ENCODE data around the gene SMG6.

The SMG6 gene

GRCh38 chr17:2040942-2041560 lies 262.5 kb downstream of the SMG6 start:
- DNase-seq: peak; percentile 53

- no peak for DNase-seq
Observed at GRCh38 chr17:2040219-2040827, 263.3 kb downstream of the SMG6 start.

- DNase-seq: no peak
Observed at GRCh38 chr17:2037155-2037554, 266.4 kb downstream of the SMG6 start.

- DNase-seq: no peak
Observed at GRCh38 chr17:2035541-2036488, 267.8 kb downstream of the SMG6 start.

GRCh38 chr17:2034806-2035540 lies 268.6 kb downstream of the SMG6 start:
- peak; percentile 83 for DNase-seq

- peak; percentile 78 for DNase-seq
Observed at GRCh38 chr17:2034157-2034556, 269.4 kb downstream of the SMG6 start.

GRCh38 chr17:2033153-2033552 lies 270.4 kb downstream of the SMG6 start:
- DNase-seq: no peak

- DNase-seq: no peak
Observed at GRCh38 chr17:2030779-2031163, 272.8 kb downstream of the SMG6 start.

GRCh38 chr17:2029911-2030778 lies 273.4 kb downstream of the SMG6 start, which contains the start of gene DPH1:
TSS of gene DPH1 (plus strand) at chr17:2030153. CDS start at chr17:2030170, 17 bp downstream.
- peak; percentile 92 for DNase-seq

GRCh38 chr17:2028737-2029136 lies 274.8 kb downstream of the SMG6 start:
- no peak for DNase-seq

- DNase-seq: no peak
Observed at GRCh38 chr17:2028234-2028614, 275.4 kb downstream of the SMG6 start.

- DNase-seq: no peak
Observed at GRCh38 chr17:2027528-2028233, 275.9 kb downstream of the SMG6 start.

GRCh38 chr17:2025622-2026309 lies 277.8 kb downstream of the SMG6 start:
- DNase-seq: peak; percentile 79

- peak; percentile 92 for DNase-seq
Observed at GRCh38 chr17:2025220-2025621, 278.4 kb downstream of the SMG6 start, which contains the start of gene RTN4RL1. TSS of gene RTN4RL1 (minus strand) at chr17:2025334. CDS start at chr17:2024865, 469 bp downstream.

GRCh38 chr17:2024572-2025219 lies 278.9 kb downstream of the SMG6 start:
- peak; percentile 40 for DNase-seq

GRCh38 chr17:2023692-2024571 lies 279.7 kb downstream of the SMG6 start:
- peak; percentile 83 for DNase-seq

- DNase-seq: no peak
Observed at GRCh38 chr17:2023256-2023655, 280.3 kb downstream of the SMG6 start.

GRCh38 chr17:2022647-2023240 lies 280.8 kb downstream of the SMG6 start:
- no peak for DNase-seq

Measured in NCI-H2171 (cell line).